Measurements from ENCODE around the gene ANAPC2.

Gene ANAPC2

DNA sequence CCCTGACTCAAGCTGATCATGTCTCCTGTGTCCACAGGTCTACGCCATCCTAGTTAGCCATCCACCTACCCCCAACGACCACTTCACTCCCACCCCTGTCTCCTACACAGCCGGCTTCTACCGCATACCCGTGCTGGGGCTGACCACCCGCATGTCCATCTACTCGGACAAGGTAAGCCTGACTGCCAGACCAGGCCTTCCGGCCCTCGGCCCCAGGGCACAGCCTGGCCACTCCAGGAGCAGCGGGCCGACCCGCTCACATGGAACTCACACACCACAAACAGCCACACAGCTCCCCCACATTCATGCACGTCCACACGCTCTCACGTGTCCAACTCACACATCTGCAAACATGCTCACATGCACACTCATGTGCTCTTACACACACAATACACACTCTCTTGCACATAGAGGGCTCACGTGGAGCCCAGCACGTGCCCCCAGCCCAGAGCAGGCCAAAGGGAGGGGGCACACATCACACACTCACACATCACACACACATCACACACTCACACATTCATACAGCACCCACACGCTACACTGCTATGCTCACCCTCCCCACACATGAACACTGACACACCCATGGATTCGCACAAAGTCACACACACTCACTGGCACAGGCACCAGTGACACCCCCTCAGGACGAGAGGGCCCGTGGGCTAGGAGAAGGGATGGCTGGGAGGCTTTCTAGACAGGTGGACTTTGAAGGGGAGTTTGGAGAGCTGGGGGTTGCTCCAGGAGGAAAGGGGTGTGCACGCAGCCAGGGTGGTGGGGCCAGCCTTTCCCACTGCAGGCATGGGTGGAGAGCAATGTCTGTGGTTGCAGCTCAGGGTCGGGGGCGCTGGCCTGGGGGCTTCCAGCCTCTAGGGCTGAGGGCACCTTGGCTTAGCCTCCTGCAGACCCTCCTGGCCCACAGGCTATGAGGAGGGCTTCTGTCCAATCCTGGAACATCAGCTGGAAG lies 46.1 kb downstream of the ANAPC2 start:
- H3K4me3 ChIP-seq (replicated peaks in 1 of 2; ENCODE audit: low read depth in 2 of 2, low read length in 2 of 2), result no peak overlapping the region
- TF ChIP-seq, protein P1, sequence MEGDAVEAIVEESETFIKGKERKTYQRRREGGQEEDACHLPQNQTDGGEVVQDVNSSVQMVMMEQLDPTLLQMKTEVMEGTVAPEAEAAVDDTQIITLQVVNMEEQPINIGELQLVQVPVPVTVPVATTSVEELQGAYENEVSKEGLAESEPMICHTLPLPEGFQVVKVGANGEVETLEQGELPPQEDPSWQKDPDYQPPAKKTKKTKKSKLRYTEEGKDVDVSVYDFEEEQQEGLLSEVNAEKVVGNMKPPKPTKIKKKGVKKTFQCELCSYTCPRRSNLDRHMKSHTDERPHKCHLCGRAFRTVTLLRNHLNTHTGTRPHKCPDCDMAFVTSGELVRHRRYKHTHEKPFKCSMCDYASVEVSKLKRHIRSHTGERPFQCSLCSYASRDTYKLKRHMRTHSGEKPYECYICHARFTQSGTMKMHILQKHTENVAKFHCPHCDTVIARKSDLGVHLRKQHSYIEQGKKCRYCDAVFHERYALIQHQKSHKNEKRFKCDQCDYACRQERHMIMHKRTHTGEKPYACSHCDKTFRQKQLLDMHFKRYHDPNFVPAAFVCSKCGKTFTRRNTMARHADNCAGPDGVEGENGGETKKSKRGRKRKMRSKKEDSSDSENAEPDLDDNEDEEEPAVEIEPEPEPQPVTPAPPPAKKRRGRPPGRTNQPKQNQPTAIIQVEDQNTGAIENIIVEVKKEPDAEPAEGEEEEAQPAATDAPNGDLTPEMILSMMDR (IDR thresholded peaks at IDR 0.05; ENCODE audit: low read depth, low read length), result no peak

DNA sequence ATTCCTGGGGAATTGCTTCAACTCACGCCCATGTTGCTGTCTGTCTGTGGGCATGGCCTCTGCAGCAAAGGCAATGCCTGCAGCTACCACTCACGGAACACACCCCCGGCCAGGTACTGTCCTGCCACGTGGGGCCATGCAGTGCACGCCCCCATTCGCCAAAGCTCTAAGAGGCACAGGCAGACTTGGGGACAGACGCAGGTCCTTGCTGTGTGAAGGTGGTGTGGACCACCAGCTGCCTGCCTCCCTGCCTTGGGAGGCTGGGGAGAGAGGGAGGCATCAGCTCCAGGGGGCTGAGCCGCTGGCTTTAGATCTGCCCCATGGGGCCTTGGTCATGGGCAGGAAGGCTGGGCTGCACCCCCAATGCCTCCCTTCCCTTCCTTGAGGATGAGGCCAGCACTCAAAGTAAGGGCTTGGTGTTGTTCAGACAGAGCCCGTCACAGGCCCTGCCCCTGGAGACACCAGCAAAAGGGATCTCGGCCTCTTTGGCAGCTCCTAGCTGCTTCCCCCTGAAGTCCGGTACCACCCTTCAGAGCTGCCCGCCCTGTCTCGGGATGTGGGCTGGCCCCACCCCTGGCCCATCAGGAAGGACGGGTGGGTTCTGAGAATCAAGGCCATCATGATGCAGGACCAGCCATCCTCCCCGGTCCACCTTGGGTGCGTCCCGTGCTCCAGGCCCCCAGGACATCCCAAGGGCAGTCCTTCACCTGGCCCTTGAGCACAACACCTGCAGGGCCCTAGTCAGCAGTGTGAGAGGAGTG lies 47.1 kb downstream of the ANAPC2 start:
- H3K4me3 ChIP-seq (replicated peaks in 1 of 2; ENCODE audit: low read depth in 2 of 2, low read length in 2 of 2), result no peak overlapping the region
- DNase-seq (ENCODE audit: low read depth in 2 of 2), result no peak
- TF ChIP-seq, protein P1 (IDR thresholded peaks at IDR 0.05; ENCODE audit: low read depth, low read length), result no peak

More for the DNA sequence above, 46.1 kb downstream of the ANAPC2 start:
- no peak for DNase-seq (ENCODE audit: low read depth in 2 of 2)

DNA sequence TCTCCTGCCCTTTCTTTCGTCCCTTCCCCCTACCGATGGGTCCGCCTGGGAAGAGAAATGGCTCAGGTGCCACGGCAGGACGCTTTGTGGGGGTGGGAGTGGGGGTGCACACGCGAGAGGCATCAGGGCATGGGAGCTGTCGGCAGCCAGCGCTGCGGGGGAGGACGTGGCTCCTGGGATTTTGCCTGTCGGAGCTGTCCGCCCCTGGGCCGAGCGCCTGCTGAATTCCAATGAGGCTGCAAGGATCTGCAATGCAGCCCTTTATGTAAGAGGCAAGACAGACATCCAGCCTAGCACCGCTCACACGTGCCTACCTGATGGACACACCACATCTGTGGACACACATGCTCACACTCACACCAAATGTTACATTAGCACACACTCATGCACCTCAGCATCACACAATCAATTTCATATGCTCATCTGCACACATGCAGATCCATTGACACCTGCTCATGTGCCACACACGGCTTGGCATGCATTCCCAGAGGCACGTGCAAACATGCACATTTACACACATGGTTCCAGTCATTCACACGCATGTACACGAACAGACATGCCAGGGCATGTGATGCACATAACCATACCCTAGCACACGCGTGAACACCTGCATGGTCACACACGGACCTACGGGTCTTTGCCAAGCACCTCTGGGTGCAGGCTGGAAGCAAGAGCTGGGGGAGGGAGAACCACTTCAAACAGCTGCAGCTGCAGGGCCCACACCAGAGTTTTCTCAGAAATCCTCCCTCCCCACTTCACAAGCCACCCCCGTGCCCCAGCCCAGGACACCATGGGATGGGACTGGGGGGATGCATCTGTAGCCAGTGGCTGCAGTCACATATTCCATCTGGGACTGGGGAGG lies 48.0 kb downstream of the ANAPC2 start:
- TF ChIP-seq, protein P1 (IDR thresholded peaks at IDR 0.05; ENCODE audit: low read depth, low read length), result no peak
- no peak for DNase-seq (ENCODE audit: low read depth in 2 of 2)

DNA sequence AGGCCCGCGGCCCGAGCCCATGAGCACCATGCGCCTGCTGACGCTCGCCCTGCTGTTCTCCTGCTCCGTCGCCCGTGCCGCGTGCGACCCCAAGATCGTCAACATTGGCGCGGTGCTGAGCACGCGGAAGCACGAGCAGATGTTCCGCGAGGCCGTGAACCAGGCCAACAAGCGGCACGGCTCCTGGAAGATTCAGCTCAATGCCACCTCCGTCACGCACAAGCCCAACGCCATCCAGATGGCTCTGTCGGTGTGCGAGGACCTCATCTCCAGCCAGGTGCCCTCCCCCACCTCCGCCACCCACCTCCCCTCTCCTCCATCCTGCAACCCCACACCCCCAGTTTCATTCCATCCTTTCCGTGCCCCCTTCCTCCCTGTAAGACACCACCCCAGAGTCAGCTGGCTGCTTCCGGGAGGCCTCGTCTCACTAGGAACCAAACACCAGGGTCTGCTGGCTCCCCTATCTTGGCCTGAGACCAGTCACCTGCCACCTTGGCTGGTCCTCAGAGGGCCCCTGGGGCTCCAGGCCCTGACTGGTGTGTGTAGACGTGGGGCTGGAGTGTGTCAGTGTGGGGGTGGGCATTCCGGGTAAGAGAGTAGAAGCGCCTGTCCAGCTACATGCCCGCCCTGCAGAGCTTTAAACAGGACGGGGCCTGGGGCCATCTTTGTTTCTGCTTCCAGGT lies 48.8 kb downstream of the ANAPC2 start:
- TF ChIP-seq, protein P1 (IDR thresholded peaks at IDR 0.05; ENCODE audit: low read depth, low read length), result no peak
- no peak for DNase-seq (ENCODE audit: low read depth in 2 of 2)
- H3K4me3 ChIP-seq (replicated peaks in 1 of 2; ENCODE audit: low read depth in 2 of 2, low read length in 2 of 2), result no peak overlapping the region

More for the DNA sequence above, 48.0 kb downstream of the ANAPC2 start:
- H3K4me3 ChIP-seq (replicated peaks in 1 of 2; ENCODE audit: low read depth in 2 of 2, low read length in 2 of 2), result no peak overlapping the region

DNA sequence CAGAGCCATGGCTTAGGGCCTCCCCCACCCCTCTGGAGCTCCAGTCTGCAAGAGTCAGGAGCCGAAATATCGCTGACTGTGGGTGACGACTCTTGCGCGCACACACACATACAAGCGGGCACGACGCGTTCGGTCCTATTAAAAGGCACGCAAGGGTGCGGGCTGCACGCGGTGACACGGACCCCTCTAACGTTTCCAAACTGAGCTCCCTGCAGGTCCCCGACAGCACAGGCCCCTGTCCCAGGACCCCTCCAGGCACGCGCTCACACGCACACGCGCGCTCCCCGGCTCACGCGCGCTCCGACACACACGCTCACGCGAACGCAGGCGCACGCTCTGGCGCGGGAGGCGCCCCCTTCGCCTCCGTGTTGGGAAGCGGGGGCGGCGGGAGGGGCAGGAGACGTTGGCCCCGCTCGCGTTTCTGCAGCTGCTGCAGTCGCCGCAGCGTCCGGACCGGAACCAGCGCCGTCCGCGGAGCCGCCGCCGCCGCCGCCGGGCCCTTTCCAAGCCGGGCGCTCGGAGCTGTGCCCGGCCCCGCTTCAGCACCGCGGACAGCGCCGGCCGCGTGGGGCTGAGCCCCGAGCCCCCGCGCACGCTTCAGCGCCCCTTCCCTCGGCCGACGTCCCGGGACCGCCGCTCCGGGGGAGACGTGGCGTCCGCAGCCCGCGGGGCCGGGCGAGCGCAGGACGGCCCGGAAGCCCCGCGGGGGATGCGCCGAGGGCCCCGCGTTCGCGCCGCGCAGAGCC lies 49.5 kb downstream of the ANAPC2 start, which contains the start of gene GRIN1:
Gene GRIN1 (plus strand): TSS at position 433 of the 746 bp plus-strand sequence. CDS start 333 bp downstream, outside the sequence.
- DNase-seq (ENCODE audit: low read depth in 2 of 2), result peak in 1 of 2 donors; percentile 32
- TF ChIP-seq, protein P1 (IDR thresholded peaks at IDR 0.05; ENCODE audit: low read depth, low read length), result no peak
- H3K4me3 ChIP-seq (replicated peaks in 1 of 2; ENCODE audit: low read depth in 2 of 2, low read length in 2 of 2), result no peak within 1 kb of the TSS

Data from cardiac fibroblast (primary cell).